GM21381 (cell line): ENCODE data around the gene MYO5C.
"Not testable (repeated sequence)": the region's sequence is repeated elsewhere in the genome, so short reads cannot be mapped to it uniquely, and the experiment has no call there.

ENCODE experiments used
- ATAC-seq: cut with Tn5 transposase; IDR thresholded peaks from one replicate; pipeline ENCODE4 v1.9.1; 2021; ENCODE audit warnings: mild to moderate bottlenecking, moderate library complexity; ENCODE audit not compliant: unreplicated experiment

Gene MYO5C

GRCh38 chr15:52307847-52308246 is 12.2 kb upstream of the MYO5C start:
- ATAC-seq = no peak

- ATAC-seq = no peak
These were observed 10.7 kb upstream of the MYO5C start for GRCh38 chr15:52306270-52306669.

GRCh38 chr15:52303093-52303772 is 7.6 kb upstream of the MYO5C start:
- ATAC-seq = no peak

GRCh38 chr15:52301265-52301847 is 5.8 kb upstream of the MYO5C start:
- ATAC-seq = no peak

GRCh38 chr15:52294881-52295420 is 653 bp downstream of the MYO5C start:
- ATAC-seq = no peak

DNA sequence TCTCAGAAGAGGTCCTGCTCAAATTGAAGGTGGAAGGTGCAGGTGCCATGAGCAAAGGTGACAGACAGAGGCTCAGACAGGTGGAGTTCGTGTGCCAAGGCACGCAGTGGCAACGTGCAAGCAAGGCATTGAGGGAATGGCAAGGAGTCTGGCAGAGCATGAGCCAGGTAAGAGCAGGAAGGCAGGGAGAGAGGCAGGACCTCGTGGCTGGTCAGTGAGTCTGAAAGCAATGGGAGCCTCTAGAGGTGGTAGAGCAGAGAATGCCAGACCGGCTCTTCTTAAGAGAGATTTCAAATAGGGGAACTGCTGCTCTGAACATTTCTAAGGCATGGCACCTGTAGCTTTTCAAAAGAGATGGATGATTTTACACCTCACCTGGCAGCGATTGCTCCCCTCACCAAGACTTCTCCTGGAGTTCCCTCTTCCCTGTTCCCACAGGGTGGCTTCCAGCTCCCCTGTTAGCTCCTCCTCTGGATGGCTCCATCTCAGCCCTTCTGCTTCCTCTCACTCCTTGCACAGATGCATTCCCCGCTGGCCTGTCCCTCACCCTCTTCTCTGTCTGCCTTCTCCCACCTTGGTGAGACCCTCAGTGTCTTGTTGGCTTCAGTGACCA is 2.7 kb downstream of the MYO5C start:
- ATAC-seq = no peak

- peak; percentile 55 for ATAC-seq
These were observed 4.4 kb downstream of the MYO5C start for GRCh38 chr15:52291204-52291603.

- ATAC-seq = no peak
These were observed 4.8 kb downstream of the MYO5C start for GRCh38 chr15:52290800-52291199.

- no peak for ATAC-seq
These were observed 5.3 kb downstream of the MYO5C start for GRCh38 chr15:52290329-52290728.

GRCh38 chr15:52289629-52290081 is 5.9 kb downstream of the MYO5C start:
- no peak for ATAC-seq

DNA sequence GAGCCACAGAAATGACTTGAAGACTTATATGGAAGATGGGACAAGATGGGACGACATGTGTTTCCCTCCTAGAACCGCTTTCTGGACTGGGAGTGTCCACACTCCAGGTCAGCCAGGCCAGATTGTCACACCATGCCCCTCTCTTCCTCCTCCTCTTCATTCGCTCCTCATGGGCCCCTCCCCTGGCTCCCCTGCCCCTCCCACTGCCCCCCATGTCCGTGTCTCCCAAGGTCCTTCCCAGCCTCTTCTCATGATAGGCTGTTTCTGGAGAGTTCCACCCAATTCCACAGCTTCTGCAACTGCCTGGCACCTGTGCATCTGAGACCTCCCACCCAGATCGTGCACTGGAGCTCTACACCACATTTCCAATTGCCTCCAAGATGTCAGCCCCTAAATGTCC is 6.6 kb downstream of the MYO5C start:
- no peak for ATAC-seq

DNA sequence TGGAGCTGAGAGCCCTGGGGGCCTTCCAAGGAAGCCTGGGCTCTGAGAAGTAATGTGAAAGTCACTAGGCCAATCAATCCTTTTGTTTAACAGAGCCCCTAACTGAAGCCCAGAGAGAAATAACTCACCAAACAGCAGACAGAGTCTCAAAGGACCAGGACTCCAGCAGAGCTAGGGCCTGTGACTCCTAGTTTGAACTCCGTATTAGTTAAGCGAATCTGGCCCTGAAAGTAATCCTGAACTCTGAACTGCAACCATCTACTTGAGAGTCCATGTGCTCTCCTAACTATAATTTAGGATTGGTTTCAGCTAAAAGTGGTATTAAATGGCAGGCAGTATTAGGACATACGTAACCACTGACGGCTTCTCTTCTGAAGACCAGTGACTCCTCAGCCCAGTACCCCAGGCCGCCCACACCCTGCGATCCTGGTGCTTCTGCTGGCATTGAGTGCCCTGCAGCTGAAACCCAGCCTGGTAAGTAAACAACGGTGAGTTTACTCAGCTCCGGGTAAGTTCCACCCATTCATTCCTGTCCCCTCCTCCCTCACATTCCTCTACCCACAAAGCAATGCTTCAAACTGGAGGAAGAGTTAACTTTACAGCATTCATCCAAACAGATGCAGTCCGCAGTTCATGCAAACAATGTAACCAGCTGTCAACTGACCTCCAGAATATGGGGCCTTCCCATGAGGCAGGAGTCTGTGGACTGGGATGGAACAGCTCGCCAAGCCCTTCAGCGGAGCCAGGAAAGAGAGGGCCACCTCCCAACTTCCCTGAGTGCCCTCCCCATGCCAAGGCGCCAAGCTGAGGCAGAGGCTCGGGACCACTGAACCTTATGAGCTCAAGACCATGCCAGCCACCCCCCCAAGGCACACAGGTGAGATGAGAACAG is 7.3 kb downstream of the MYO5C start:
- no peak for ATAC-seq

GRCh38 chr15:52287114-52287513 is 8.5 kb downstream of the MYO5C start:
- ATAC-seq = no peak

- not testable (repeated sequence) for ATAC-seq
These were observed 9.7 kb downstream of the MYO5C start for GRCh38 chr15:52285941-52286340.

- no peak for ATAC-seq
These were observed 11.4 kb downstream of the MYO5C start for GRCh38 chr15:52284164-52284563.

GRCh38 chr15:52283281-52283680 is 12.3 kb downstream of the MYO5C start:
- no peak for ATAC-seq

GRCh38 chr15:52282418-52282817 is 13.2 kb downstream of the MYO5C start:
- ATAC-seq = no peak

- no peak for ATAC-seq
These were observed 14.2 kb downstream of the MYO5C start for GRCh38 chr15:52281085-52282035.

GRCh38 chr15:52280326-52281084 is 15.1 kb downstream of the MYO5C start:
- ATAC-seq = no peak
